COR-L47 (cell line): ENCODE results near the gene IFI44.

ENCODE experiments used
- DNase-seq: peaks from one replicate; lab custom pipeline; 2025; lab: John Stamatoyannopoulos, UW

IFI44 gene

DNA sequence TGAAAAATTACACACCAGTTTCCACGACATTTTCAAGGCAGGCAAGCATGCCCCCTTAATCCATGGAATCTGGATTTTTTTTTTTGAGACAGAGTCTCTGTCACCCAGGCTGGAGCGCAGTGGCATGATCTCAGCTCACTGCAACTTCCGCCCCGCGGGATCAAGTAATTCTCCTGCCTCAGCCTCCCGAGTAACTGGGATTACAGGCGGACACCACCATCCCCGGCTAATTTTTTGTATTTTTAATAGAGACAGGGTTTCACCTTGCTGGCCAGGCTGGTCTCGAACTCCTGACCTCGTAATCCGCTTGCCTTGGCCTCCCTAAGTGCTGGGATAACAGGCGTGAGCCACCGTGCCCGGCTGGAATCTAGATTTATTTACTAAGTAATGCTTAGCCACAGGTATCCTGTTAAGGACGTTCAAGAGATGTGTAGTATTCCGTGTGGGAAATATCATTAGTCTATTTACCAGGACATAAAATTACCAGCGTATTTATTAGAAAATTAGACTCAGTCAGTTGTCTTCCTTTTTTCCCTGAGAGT is 2.5 kb downstream of the IFI44 start:
- DNase-seq: no peak

DNA sequence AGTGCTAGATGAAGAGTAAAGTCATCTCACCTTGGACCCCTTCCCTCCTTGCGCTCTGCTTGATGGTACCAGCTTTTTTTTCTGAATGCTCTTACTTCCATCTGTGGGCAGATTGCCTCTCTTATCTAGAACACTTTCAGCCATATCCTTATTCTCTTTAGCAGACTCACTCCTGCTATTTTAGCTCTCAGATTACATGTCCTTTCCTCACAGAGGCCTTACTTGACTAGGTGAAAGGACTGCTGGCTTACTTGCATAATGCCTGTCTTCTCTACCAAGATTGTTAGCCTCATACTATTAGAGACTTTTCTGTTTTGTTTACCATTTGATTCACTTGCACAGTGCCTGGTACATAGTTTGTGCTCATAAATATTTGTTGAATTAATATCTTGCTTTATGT is 9.3 kb downstream of the IFI44 start:
- DNase-seq: no peak

GRCh38 chr1:78663923-78664322 is 14.3 kb downstream of the IFI44 start:
- no peak for DNase-seq

GRCh38 chr1:78664763-78665162 is 15.1 kb downstream of the IFI44 start:
- no peak for DNase-seq

DNA sequence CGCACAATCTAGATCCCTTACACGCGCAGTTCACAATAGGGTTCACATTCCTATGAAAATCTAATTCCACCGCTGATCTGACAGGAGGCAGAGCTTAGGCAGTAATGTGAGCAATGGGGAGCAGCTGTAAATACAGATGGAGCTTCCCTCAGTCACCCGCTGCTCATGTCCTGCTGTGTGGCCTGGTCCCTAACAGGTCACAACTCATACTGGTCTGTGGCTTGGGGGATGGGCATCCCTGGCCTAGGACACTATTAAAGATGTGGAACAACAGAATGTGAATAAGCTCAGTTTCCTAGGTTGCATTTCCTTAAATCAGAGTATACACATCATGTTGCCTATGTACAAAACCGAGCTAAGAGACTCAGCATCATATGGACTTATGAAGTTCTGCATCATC is 16.2 kb downstream of the IFI44 start:
- no peak for DNase-seq

DNA sequence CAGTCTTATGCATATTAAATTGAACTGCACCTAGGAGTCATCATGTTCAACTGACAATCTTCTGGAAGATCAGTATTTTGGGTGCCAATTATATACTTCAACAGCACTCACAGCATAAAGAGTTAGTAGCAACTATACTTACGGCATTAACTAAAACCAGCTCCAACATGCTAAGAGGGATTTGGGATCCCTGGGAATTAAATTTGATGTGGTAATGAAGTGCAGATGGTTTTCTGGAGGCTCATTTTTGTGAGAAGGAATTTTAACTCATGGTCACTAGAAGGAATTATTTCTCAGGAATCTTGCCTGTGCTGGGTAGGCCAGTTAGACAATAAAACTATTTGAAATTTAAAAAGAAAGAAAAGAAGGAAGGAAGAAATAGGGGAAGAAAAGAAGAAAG is 18.3 kb downstream of the IFI44 start:
- no peak for DNase-seq

GRCh38 chr1:78668427-78668826 is 18.8 kb downstream of the IFI44 start:
- no peak for DNase-seq

DNA sequence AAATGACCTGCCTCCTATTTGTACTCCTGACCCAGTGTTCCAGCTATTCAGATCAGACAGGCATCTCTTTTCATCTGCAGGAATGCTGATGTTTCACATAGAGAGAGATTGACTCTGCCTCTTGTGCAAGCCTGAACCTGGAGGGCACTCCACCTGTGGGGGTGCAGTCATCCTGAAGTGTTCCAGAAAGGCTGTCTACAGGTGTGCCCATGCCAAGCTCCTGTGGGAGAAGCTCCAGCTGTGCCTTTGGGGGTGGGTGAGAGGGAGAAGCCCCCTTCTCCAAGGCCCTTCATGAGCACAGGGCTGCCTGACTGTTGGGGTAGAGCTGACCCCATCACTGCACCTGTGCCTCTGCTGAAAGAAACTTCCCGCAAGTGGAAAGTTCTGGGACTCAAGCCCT is 22.8 kb downstream of the IFI44 start:
- no peak for DNase-seq

- DNase-seq: peak; percentile 36
These were observed 23.5 kb downstream of the IFI44 start for GRCh38 chr1:78673120-78673519.

GRCh38 chr1:78676347-78676982 is 26.8 kb downstream of the IFI44 start:
- DNase-seq: peak; percentile 42

- DNase-seq: no peak
These were observed 27.4 kb downstream of the IFI44 start for GRCh38 chr1:78676993-78677392.

DNA sequence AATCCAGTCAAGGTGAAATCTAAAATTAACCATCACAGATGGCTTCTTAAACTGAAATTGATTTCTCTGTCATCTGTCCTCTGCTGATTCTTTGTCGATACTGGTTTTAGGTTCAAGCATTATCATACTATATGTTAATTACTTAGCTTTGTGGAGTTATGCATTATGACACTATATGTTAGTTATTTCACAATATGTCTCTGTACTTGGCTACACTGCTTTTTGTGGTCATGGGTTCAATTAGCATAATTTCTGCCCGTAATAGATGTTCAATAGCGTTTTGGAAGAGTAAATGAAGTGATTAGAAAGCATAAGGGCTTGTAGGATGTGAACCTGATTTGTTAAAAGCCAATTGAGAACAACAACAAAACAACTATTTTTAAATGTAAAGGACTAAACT is 28.2 kb downstream of the IFI44 start:
- DNase-seq: no peak

DNA sequence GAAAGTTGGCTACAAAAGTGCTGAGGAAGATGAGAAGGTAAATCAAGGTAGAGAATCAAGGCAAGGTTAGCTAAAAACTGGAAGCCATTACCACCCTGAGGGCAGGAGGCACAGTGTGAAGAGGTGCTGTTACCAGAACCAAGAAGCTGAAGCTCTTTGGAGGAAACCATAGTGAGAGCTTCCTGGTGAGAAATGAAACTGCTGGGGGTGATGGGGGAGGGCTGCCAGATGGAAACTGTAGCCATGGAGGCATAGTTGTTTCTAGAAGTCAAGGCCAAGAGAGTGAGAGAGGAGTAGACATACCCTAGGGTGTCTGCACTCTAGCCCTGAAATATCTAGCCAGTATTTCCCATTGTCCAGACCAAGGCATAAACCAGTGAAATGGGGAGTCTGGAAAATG is 28.7 kb downstream of the IFI44 start:
- no peak for DNase-seq

DNA sequence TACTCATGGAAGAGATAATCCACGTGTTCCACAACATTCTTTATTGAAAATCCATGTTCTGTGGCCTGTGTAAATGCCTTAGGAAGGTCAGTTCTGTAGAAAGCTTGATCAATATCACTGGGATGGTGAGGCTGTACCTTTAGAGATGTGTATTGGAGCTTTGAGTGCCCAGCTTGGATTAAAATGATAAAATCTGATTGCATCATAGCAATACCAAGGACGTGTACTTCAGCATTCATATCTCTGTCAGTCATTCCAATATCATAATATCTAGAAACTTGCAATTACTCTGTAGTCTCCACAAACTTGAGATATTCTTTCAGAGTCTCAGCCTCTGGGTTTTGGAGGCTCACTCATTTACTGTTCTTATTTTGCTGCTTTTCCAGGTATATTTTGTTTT is 31.6 kb downstream of the IFI44 start:
- no peak for DNase-seq

DNA sequence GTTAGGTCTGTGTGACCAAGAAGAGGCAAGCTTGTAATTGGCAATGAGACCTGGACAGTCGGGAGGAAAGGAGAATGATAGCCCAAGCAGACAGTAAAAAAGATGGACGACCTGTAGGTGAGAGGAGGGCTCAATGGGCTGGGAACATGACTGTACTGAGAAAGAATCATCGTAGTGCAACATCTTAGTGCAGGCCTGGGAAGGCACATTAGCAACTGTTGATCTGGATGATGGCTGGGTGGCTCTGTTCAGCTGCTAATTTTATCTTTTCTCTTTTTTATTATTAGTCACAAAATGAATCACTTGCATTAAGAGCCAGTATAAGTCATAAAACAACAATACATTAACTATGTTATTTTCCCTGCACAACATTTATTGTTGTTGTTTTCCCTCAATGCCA is 32.9 kb downstream of the IFI44 start:
- DNase-seq: no peak

DNA sequence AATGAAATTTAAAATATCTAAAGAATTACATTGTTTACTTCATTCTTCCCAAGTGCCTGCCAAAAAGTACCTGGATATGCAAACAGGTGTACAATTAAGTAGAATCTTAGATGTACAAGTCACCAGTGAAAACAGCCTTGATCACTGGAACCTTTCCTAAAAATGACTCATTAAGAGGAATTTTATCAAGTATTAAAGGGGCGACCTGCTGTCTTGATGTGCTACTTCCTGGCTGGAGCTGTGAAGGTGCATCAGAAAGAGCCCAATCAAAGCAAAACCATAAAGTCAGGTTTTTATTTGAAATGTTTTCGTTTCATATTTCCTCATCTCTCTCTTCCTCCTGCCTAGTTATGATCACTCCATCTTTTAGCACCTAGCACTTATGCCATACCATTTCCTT is 33.4 kb downstream of the IFI44 start:
- DNase-seq: no peak

- DNase-seq: no peak
These were observed 37.7 kb downstream of the IFI44 start for GRCh38 chr1:78687315-78687714.

DNA sequence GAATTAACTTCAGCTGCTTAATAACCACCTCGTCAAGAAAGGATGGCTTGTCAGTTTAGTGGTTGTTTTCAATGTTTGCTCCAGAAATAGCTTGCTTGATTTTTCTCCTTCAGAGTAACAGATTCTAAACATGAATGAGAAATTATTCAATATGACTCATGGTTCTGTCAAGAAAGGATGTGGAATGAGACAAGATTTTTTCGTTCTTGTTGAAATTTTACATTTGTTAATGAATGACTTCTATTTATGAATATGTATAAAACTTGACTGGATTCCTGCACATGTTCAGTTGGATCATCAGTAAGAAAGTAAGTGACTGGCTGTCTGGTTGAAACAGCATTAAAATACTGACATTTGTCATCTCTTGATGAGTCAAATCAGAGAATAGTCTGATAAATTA is 38.3 kb downstream of the IFI44 start:
- no peak for DNase-seq

GRCh38 chr1:78688697-78689096 is 39.1 kb downstream of the IFI44 start:
- peak; percentile 28 for DNase-seq

- DNase-seq: no peak
These were observed 40.9 kb downstream of the IFI44 start for GRCh38 chr1:78690516-78690915.

DNA sequence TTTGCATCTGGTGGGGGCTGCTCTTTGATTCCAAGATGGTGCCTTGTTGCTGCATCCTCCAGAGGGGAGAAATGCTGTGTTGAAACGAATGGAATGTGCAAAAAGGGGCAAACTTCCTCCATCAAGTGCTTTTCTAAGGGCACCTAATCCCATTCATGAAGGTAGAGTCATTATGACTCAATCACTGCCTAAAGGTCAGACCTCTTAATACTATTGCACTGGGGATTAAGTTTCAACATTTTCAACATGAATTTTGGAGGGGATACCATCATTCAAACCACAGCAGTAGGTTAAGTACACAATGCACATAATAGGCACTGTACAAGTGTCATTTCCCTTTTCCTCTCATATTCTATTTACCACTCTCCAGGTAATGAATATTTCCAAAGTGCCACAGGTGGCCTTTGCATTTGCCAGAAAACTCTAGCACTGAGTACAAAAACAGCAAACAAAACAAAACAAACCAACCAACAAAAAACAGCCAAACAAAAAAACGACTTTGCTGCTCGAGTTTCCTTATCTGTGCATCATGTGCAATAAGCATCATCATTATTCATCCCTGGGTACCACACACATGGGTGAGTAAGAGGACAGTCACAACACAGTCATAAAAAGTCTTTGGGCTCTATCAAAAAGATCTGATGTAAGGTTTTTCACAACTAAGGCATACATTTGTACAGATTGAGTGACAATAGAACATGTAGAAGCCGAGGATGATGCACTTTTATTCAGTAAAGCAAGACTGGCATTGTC is 42.5 kb downstream of the IFI44 start:
- no peak for DNase-seq

DNA sequence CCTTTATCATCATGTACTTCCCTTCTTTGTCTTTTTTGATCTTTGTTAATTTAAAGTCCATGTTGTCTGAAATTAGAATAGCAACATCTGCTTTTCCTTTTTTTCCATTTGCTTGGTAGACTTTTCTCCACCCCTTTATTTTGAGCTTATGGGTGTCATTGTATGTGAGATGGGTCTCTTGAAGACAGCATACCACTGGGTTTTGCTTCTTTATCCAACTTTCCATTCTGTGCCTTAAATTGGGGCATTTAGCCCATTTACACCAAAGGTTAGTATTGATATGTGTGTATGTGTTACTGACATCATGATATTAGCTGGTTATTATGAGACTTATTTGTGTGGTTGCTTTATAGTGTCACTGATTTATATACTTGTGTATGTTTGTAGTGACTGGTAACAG is 50.2 kb downstream of the IFI44 start:
- no peak for DNase-seq

- no peak for DNase-seq
These were observed 52.8 kb downstream of the IFI44 start for GRCh38 chr1:78702426-78702825.

DNA sequence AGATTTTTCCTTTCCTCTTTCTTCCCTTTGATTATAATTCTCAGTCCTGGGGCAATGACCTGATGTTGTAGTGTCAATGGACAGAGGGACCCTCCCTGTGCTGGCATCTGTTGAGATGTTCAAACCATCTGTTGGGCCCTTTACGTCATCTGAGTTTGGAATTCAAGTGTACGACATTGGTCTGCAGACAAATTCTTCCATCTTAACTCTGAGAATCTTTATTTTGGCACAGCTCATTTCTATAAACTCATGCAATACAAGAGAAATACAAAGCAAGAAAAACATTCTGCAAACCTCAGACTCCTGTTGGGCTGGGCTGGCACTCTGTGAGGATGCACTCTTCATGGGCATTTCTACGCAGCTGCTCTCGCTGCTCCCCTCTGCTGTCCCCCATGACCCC is 54.2 kb downstream of the IFI44 start:
- no peak for DNase-seq
